Stimulated activated naive B cell treated with anti-CD40 and anti-IgM and Interleukin-4, amounts not matched to agents 10 μg/mL and 1 μg/mL and 100 μg/mL, for 72 hours (primary cell): ENCODE results near the gene SOBP.

Source experiments
- ATAC-seq, 2 donors: fragments of 150-1000 bp; cut with Tn5 transposase; replicated peaks; 2 replicates each; pipeline ENCODE4 v1.10.0; 2021; ENCODE audit warnings: moderate library complexity in 1 of 2
- DNase-seq: peaks from one replicate; pipeline ENCODE4 v3.0.0; 2021
- H3K27ac Mint-ChIP-seq: one replicate; pipeline ENCODE4 v1.8.0; 2022; ENCODE audit warnings: mild to moderate bottlenecking, mixed read lengths
- H3K27me3 Mint-ChIP-seq, 2 donors: one replicate each; pipeline ENCODE4 v1.8.0; 2022; ENCODE audit warnings: mixed read lengths in 2 of 2
- H3K36me3 Mint-ChIP-seq, 2 donors: one replicate each; pipeline ENCODE4 v1.8.0; 2022; ENCODE audit warnings: mixed read lengths in 2 of 2, mild to moderate bottlenecking in 1 of 2
- H3K4me1 Mint-ChIP-seq, 2 donors: one replicate each; pipeline ENCODE4 v1.8.0; 2022; ENCODE audit warnings: mixed read lengths in 2 of 2, mild to moderate bottlenecking in 1 of 2
- H3K4me3 Mint-ChIP-seq, 2 donors: one replicate each; pipeline ENCODE4 v1.8.0; 2022; ENCODE audit warnings: mild to moderate bottlenecking in 2 of 2, mixed read lengths in 2 of 2, moderate library complexity in 1 of 2
- H3K9me3 Mint-ChIP-seq, 2 donors: one replicate each; pipeline ENCODE4 v1.8.0; 2022; ENCODE audit warnings: mixed read lengths in 2 of 2, mild to moderate bottlenecking in 1 of 2

The SOBP gene

GRCh38 chr6:107635057-107635515, 145.2 kb downstream of the SOBP start:
- peak overlapping the region; percentile 37 for H3K27ac Mint-ChIP-seq
- peaks cover 25 to 33% of the 10 kb centered on the region in 2 donors for H3K27me3 Mint-ChIP-seq
- peaks cover 26 to 56% of the 10 kb centered on the region in 2 donors for H3K4me1 Mint-ChIP-seq
- H3K9me3 Mint-ChIP-seq: no peaks in the 10 kb centered on the region
- peak overlapping the region; percentile 44 to 65 for H3K4me3 Mint-ChIP-seq
- ATAC-seq (no peak), DNase-seq (no peak)
- H3K36me3 Mint-ChIP-seq: peaks cover 3 to 9% of the 10 kb centered on the region in 2 donors

DNA sequence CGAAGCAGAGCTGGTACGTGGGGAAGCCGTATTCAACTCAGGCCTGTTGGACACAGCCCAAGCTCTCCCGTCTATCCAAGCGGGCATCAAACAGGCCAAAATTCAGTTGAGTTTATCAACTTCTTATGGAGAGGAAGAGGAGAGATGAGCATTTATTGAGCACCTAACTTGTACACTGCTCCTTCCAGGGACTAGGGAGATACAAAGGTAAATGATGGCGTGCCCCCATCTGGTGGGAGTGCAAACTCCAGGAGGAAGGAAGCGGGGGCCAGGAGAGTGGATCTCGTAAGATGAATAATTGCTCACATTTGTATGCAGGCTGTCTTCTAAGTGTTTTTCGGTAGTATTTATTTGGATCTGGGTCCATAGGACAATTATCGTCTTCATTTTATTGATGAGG, 146.6 kb downstream of the SOBP start:
- Mint-ChIP-seq H3K9me3 (no peaks in the 10 kb centered on the region), H3K4me1 (peaks cover 38 to 70% of the 10 kb centered on the region in 2 donors), H3K27me3 (peaks cover 21 to 28% of the 10 kb centered on the region in 2 donors), H3K4me3 (peak overlapping the region in 1 of 2 donors; percentile 30), H3K36me3 (peaks cover 3 to 11% of the 10 kb centered on the region in 2 donors), H3K27ac (no peak overlapping the region)
- DNase-seq: no peak
- ATAC-seq: no peak

DNA sequence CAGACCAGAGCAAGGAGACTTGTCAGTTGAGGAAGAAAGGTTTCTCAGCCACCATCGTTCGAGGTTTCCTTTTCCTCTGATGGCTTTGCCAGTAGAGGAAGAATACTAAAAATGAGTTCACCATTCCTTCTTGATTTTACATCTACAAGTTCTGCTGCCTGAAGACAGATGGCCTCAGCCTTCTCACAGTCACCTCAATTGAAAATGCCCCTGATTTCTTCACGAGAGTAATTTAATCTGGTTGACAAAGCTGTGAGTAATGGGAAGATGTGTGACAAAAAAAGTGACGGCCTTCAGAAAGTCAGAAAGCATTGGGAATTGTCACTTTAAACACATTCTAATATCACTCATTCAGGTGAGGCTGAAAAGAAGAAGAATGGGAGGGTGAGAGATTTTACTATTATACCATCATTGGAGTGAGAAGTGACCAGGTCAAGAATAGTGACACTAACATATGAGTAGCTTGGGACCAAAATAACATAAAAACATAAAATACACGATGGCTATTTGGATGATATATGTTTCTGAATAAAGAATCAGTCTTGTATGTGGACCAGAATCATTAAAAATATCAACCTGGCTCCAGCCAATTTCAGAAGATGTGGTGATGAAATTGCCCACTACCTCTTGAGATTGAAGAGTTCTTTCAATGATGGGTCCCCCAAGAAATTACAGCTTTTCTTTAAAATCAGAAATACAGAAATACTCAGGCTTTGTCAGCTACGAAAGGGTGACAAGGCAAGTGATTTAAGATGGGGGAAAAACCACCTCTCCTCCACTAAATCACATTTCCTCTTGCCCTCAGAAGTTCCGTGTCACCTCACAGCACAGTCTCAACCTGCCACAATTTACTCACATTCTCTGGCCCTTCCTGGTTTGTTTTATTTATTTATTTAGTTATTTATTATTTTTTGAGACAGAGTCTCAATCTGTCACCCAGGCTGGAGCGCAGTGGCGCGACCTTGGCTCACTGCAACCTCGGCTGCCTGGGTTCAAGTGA, 147.7 kb downstream of the SOBP start:
- peaks cover 3 to 11% of the 10 kb centered on the region in 2 donors for H3K36me3 Mint-ChIP-seq
- H3K27me3 Mint-ChIP-seq: peaks cover 20 to 21% of the 10 kb centered on the region in 2 donors
- peak overlapping the region in 1 of 2 donors; percentile 10 for H3K4me3 Mint-ChIP-seq
- no peak overlapping the region for H3K27ac Mint-ChIP-seq
- H3K4me1 Mint-ChIP-seq: peaks cover 46 to 81% of the 10 kb centered on the region in 2 donors
- ATAC-seq (peak; percentile 47 to 55), DNase-seq (no peak)
- no peaks in the 10 kb centered on the region for H3K9me3 Mint-ChIP-seq

DNA sequence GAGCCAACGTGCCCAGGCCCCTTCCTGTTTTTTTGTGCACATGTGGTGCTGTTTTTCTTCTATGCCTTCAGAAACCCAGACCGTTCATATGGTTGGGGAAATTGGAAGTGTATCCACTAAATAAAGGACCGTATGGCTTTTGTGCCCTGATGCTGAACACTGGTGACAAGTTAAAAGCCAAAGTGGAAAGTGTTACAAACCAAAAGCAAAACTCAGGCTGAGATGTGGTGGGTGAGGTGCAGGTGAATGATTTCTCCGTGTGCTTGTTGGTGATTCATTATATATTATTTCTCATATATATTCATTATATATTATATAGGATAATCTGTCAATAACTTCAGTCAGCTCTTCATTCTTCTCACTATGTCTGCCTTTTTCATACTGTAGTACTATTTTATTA, 148.6 kb downstream of the SOBP start:
- H3K9me3 Mint-ChIP-seq: no peaks in the 10 kb centered on the region
- H3K27ac Mint-ChIP-seq: peak overlapping the region; percentile 14
- no peak for DNase-seq
- peak overlapping the region; percentile 29 to 53 for H3K4me3 Mint-ChIP-seq
- peaks cover 11 to 13% of the 10 kb centered on the region in 2 donors for H3K27me3 Mint-ChIP-seq
- H3K36me3 Mint-ChIP-seq: peaks cover 3 to 11% of the 10 kb centered on the region in 2 donors
- ATAC-seq: peak; percentile 35 to 44
- H3K4me1 Mint-ChIP-seq: peaks cover 47 to 82% of the 10 kb centered on the region in 2 donors

GRCh38 chr6:107639511-107639910, 149.6 kb downstream of the SOBP start:
- Mint-ChIP-seq H3K36me3 (peaks cover 0 to 8% of the 10 kb centered on the region in 2 donors), H3K27me3 (peaks cover under 1 to 4% of the 10 kb centered on the region in 2 donors), H3K4me1 (peaks cover 43 to 74% of the 10 kb centered on the region in 2 donors), H3K27ac (no peak overlapping the region), H3K9me3 (no peaks in the 10 kb centered on the region), H3K4me3 (no peak overlapping the region)
- DNase-seq (no peak), ATAC-seq (no peak)

DNA sequence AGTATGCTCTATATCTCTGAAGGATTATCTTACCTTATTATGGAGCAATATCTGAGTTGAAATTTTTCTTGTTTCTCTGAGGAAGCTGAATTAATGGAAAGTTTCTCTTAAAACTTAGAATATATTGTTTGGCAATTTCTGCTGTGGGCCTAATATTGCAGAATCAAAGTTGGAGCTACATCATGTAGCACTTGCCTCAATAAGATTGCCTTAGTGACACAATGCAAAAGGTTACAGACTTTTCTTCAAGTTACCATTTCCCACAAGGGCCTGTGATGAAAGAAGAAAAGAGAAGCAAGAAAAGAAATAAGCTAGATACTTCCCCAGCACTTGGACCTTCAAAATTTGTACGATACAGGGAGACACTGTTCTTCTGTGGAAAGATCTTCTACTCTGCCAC, 151.2 kb downstream of the SOBP start:
- Mint-ChIP-seq H3K36me3 (peaks cover 3 to 8% of the 10 kb centered on the region in 2 donors), H3K27ac (peak overlapping the region; percentile 25), H3K27me3 (peaks cover 0 to 4% of the 10 kb centered on the region in 2 donors), H3K4me1 (peaks cover 50 to 74% of the 10 kb centered on the region in 2 donors), H3K9me3 (no peaks in the 10 kb centered on the region), H3K4me3 (peak overlapping the region in 1 of 2 donors; percentile 10)
- no peak for DNase-seq
- ATAC-seq: no peak

DNA sequence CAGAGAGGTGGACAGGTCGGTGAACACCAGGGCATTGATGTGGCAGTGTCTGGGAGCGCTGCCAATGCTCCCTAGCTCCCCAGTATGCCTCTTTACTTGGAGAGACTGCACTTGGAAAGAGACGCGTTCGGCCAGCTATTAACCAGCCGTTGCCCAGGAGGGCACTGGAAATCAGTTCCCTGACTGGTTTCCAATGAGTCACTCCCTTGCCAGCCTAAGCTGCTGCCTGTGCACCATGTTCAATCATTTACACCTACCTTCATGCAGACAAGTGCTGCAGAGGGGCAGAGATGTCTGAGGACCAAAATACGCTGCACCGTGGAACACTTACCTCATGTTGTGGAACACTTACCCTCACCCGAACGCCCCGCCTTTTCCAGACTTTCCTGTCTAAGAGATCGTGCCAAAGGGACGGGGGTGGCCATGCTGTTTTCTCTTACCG, 151.6 kb downstream of the SOBP start:
- H3K4me1 Mint-ChIP-seq: peaks cover 46 to 74% of the 10 kb centered on the region in 2 donors
- H3K9me3 Mint-ChIP-seq: no peaks in the 10 kb centered on the region
- peaks cover 0 to under 1% of the 10 kb centered on the region in 2 donors for H3K27me3 Mint-ChIP-seq
- peak overlapping the region in 1 of 2 donors; percentile 10 for H3K4me3 Mint-ChIP-seq
- H3K36me3 Mint-ChIP-seq: peaks cover 3 to 4% of the 10 kb centered on the region in 2 donors
- peak overlapping the region; percentile 25 for H3K27ac Mint-ChIP-seq
- DNase-seq (no peak), ATAC-seq (no peak)

DNA sequence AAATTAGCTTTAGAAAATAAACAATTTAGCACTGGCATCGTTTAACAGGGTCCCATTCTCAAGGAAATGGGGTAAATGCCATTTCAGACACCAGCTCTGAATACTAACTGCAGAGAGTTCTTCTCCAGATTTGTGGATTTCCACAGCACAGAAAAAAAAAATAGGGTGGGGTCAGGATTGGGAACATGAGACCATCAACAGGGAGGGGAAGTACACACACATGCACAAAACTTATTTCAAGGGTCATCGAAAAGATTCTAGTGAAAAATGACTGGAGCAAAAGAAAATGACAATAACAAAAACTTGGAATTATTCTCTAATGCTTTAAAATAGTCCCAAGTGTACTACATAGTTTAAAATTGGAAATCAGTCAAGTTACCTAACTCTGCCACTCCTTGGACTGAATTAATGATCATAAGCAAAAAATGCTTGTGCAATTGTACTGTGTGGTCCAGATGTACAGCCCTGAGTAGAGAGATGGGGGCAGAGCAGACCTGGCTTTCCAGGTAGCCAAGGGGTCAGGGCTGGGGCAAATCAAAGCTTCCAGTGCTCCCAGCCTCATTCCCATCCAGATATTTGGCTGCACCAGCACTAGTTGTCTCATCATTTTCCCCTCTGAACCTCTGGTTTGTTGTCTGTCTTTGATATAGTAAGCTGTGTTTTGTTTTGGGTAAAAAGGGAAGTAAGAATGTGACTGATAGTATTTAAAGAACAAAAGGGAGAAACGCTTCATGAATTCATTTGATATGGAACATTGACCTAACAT, 152.4 kb downstream of the SOBP start:
- Mint-ChIP-seq H3K27ac (peak overlapping the region; percentile 65), H3K4me3 (peak overlapping the region; percentile 33 to 67), H3K27me3 (no peaks in the 10 kb centered on the region), H3K4me1 (peaks cover 43 to 69% of the 10 kb centered on the region in 2 donors), H3K36me3 (peaks cover 3 to 4% of the 10 kb centered on the region in 2 donors), H3K9me3 (no peaks in the 10 kb centered on the region)
- DNase-seq (no peak), ATAC-seq (peak; percentile 85)

DNA sequence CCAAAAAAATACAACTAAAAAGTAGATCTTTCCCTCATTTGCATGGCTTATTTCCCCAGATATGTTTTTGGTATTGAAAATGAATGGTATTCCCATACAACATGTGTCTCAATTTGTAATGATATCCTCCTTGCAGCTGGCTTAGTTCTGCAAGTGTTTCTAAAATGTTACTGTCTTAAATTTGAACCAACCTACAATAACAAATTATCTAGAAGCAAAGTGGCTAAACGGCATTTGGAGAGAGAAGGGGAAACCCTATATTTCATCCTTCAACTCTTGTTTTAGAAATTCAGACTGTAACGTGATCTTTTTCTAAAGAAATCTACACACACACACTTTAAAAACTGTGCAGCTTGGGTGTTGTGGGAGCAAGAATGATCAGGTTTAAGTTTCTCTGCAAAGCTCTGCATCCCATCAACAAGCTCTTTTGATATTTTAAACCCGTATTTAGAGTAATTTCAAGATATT, 153.0 kb downstream of the SOBP start:
- H3K27me3 Mint-ChIP-seq: no peaks in the 10 kb centered on the region
- DNase-seq (no peak), ATAC-seq (peak; percentile 74 to 79)
- peak overlapping the region; percentile 33 to 67 for H3K4me3 Mint-ChIP-seq
- H3K36me3 Mint-ChIP-seq: peaks cover 3 to 4% of the 10 kb centered on the region in 2 donors
- peak overlapping the region; percentile 73 for H3K27ac Mint-ChIP-seq
- peaks cover 40 to 68% of the 10 kb centered on the region in 2 donors for H3K4me1 Mint-ChIP-seq
- H3K9me3 Mint-ChIP-seq: no peaks in the 10 kb centered on the region

DNA sequence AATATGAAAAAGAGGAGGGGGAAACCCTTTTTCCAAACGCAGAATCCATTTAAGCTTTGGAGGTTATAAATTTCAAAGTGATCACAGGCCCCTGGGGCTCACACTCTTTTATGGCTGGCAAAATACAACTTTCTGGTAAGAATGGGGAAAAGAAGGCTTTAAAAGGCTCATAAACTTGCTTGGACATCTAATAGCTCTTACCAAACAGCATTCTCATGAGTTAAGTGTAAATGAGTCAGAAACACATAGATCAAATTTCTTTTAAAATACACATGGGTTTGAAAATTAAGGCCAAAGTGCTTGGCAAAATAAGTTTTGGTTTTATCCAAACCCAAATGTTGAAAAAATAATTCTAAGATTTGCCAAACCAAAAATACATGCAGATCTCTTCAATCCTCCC, 154.6 kb downstream of the SOBP start:
- no peak for DNase-seq
- no peak for ATAC-seq
- no peaks in the 10 kb centered on the region for H3K9me3 Mint-ChIP-seq
- H3K27ac Mint-ChIP-seq: no peak overlapping the region
- H3K4me1 Mint-ChIP-seq: peaks cover 45 to 73% of the 10 kb centered on the region in 2 donors
- no peak overlapping the region for H3K4me3 Mint-ChIP-seq
- H3K36me3 Mint-ChIP-seq: peaks cover 3 to 4% of the 10 kb centered on the region in 2 donors
- H3K27me3 Mint-ChIP-seq: no peaks in the 10 kb centered on the region

DNA sequence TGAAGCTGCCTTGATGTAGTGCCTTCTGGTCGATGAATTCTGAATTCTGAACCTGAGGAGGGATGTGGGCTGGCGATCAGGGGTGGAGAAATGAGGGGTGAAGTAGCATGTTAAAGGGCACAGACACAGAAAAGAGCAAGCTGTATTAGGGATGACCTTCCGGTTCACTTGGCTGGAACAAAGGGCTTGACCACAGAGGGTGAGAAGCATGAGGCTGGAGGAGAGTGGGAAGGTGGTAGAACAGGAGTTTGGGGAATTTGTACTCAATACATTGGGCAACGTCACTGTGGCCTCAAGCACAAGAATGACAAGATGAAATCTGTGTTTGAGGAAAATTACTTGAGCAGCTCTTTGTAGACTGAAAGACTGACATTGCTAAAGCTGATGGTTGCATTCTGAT, 155.8 kb downstream of the SOBP start:
- DNase-seq: no peak
- Mint-ChIP-seq H3K4me3 (no peak overlapping the region), H3K9me3 (no peaks in the 10 kb centered on the region), H3K27me3 (no peaks in the 10 kb centered on the region), H3K27ac (peak overlapping the region; percentile 38), H3K4me1 (peaks cover 36 to 63% of the 10 kb centered on the region in 2 donors), H3K36me3 (peaks cover 0 to 3% of the 10 kb centered on the region in 2 donors)
- no peak for ATAC-seq

GRCh38 chr6:107646176-107646575, 156.3 kb downstream of the SOBP start:
- Mint-ChIP-seq H3K9me3 (no peaks in the 10 kb centered on the region), H3K27ac (no peak overlapping the region), H3K36me3 (peaks cover 0 to 3% of the 10 kb centered on the region in 2 donors), H3K4me3 (no peak overlapping the region), H3K4me1 (peaks cover 33 to 58% of the 10 kb centered on the region in 2 donors), H3K27me3 (no peaks in the 10 kb centered on the region)
- ATAC-seq (no peak), DNase-seq (no peak)

GRCh38 chr6:107646776-107647438, 157.0 kb downstream of the SOBP start:
- H3K36me3 Mint-ChIP-seq: peaks cover 0 to 3% of the 10 kb centered on the region in 2 donors
- DNase-seq (no peak), ATAC-seq (no peak)
- peaks cover 27 to 51% of the 10 kb centered on the region in 2 donors for H3K4me1 Mint-ChIP-seq
- no peaks in the 10 kb centered on the region for H3K27me3 Mint-ChIP-seq
- no peak overlapping the region for H3K4me3 Mint-ChIP-seq
- peaks cover 0 to under 1% of the 10 kb centered on the region in 2 donors for H3K9me3 Mint-ChIP-seq
- H3K27ac Mint-ChIP-seq: no peak overlapping the region
